Fibroblast of skin of abdomen (primary cell): ENCODE data around the gene NUMB.
A peak's percentile ranks its signal among the peaks of the same experiment; 100 is the strongest.
"Not testable (repeated sequence)": the region's sequence is repeated elsewhere in the genome, so short reads cannot be mapped to it uniquely, and the experiment has no call there.

Source experiments
- DNase-seq: peaks from one replicate; pipeline ENCODE4 v3.0.0-alpha.2; 2013

The NUMB gene

GRCh38 chr14:73465823-73466532 lies 7.6 kb upstream of the NUMB start:
- DNase-seq, result no peak

GRCh38 chr14:73463411-73463810 lies 5.1 kb upstream of the NUMB start:
- peak; percentile 91 for DNase-seq

DNA sequence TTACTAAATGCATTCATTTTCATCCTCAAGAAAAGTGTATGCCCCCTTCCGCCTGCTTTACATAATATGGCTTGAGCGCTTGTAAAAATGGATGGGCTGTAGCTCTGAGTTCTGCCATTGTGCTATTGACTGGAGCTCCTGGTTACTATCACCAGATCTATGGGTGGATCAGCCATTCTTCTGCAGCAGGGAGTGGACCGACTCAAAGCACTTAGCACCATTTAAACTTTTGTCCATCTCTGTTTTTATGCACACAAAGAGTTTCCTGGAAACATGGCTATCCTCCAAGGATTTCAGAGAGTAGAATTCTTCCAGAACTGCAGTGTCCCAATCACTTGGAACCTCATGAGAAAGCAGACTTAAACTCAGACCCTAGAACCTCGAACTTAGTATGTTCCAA lies 4.5 kb upstream of the NUMB start:
- no peak for DNase-seq

DNA sequence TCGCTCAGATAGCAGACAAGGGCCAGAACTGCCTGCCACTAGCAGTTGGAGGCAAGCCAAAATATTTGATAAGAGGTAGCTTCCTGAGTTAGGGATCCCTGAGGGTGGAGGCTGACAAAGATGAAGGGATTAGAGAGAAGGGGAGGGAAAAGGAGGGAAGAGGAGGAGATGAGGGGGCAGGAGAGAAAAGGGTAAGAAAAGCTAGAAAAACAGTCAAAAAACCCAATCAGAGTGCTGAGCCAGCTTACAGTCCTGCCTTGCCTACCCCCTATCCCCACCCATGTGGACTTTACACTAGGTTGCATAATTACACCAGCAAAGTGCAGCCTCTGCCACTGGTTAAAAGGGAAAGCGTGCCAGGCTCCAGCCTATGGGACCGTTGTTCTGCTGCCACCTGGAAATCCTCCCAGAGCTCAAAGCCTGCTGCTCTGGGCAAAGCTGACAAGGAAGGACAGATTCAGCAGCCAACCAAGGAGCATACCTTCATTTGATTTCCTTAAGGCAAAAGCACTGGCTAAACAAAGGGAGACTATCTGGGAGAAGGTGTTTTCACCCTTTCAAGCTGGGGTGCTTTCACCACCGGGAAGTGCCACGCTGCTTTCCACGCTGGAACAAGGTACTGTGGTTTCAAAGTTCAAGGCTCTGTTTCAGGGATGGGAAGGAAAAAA lies 3.8 kb upstream of the NUMB start:
- peak; percentile 33 for DNase-seq

DNA sequence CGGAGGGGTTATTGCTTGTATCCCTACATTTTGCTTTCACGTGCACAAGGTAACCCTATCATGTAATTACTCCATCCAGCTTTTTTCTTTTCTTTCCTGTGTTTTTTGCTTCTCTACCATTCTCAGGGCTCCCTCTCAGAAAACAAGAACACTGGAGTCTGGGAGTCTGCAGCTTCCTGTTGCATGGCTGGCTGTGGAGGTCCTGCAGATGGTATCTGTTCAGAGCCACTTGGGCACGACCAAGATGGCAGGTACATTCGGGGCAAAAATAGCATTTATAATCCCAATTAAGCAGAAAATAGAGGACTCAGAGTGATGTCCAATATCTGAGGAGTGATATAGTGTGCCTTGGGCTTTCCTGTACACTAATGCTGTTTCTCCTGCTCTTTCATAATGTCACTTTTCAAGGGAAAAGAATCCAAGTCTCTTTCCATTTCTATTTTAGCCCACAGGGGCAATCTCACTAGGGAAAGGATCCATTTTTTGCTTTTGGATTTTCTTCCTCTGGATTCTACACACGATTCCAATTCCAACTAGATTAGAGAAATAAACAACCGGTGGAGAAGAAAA lies 3.2 kb upstream of the NUMB start:
- DNase-seq, result no peak

GRCh38 chr14:73460691-73461127 lies 2.4 kb upstream of the NUMB start:
- DNase-seq, result peak; percentile 53

- DNase-seq, result no peak
These were observed 1.6 kb upstream of the NUMB start for GRCh38 chr14:73459959-73460358.

DNA sequence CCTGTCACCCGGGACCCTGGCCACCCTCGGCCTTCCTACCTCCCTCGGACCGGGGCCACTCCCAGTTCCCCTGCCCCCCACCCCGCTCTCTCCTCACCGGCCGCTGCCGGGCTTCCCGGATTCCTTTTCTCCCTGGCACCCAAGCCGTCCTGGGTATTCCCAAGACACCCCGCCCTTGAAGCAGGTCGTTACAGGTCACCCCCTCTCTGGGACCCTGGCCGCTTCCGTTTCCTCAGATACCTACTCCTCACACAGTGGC lies 493 bp downstream of the NUMB start:
- no peak for DNase-seq

DNA sequence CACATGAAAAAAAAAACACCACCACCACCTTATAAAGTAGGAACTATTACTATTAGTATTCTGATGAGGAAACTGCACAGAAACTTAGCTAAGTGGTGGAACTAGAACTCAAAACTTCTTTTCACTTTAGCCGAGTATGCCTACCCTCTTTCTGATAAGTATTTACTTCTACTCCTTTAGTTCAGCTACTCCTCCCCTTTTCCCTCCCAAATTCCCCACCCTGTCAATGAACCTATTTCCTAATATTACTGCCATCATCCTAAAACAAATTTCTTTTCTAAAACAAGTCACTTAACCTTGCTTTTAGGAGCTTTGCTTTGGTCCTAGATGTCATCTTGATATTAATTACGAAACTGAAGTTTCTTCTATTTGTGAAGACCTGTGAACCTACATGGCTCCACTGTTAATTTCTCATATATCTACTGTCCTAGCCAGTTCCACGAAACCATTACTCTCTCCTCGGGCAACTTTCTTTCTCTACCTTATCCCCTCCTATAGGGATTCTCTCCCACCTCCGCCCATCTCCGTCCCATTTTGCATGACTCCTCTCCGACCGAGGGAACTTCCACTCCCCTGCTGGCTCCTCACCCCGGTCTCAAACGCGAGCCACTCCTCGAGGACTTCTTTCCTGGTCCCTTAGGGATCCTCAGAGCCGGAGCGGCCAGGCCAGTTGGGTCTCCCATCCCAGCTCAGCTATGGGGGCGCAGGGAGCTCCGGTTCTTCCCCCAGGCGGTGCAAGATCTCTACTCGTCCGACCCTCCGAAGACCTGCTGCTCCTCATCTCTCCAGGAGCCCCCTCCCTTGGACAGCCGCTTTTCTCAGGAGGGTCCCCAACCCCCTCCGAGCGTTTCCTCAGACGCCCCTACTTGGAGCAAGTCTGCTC lies 1.1 kb downstream of the NUMB start:
- no peak for DNase-seq

DNA sequence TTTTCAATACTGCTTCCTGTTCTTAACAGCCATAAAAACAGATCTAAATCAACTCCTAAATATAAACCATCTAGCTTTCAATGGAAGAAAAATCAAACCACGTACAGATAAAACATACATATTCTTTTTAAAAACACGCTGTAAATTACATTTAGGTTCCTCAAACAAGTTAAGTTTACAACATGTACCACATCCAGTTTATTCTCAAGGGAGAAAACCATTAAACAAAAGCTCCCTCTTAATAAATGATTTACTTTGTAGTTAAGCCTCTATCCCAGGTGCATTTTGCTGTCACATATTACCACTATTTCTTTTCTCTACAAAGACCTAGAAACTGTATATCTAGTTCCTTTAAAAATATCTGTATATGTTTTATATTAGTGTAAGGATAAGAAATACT lies 3.1 kb downstream of the NUMB start:
- DNase-seq, result no peak

DNA sequence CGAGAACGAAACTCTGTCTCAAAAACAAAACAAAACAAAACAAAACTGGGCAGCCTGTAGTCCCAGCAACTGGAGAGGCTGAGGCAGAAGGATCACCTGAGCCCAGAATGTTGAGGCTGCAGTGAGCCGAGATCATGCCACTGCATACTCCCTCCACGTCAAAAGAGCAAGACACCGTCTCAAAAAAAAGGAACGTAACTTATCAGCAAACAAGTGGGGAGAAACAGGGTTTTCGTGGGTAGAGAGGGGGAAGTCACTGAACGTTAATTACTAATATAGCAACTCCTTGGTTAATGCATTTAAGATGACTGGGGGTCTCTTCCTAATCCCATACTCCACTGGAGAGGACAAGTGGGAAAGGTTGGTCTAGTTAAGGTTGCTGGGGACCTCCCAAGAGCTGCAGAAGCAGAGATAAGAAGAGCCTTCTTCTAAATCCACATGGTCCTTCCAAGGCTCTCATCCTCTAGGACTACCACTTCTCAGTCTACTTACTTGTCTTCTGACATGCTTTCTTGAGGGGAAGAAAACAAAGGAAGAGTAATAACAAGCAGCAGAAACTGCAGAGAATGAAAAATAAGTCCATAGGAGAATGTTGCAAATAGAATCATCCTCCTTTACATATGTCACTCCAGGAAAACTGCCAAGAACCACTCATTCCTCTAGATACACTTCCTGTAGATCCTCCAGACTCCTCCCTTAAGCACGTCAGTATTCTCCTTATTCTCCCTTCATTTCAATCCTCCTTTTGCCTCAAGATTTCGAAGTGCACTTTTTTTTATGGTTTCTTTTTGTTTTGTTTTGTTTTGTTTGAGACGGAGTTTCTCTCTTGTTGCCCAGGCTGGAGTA lies 5.8 kb downstream of the NUMB start:
- DNase-seq, result peak; percentile 93

GRCh38 chr14:73443758-73444157 lies 14.6 kb downstream of the NUMB start:
- no peak for DNase-seq

DNA sequence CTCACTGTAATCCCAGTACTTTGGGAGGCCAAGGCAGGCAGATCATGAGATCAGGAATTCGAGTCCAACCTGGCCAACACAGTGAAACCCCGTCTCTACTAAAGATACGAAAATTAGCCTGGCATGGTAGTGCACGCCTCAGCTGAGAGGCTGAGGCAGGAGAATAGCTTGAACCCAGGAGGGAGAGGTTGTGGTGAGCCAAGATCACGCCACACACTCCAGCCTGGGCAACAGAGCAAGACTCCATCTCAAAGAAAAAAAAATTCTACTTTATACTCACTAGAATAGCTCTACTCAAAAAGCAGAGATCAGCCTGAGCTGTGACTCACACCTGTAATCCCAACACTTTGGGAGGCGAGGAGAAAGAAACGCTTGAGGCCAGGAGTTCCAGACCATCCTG lies 17.1 kb downstream of the NUMB start:
- no peak for DNase-seq

GRCh38 chr14:73438993-73439392 lies 19.4 kb downstream of the NUMB start:
- DNase-seq, result no peak

DNA sequence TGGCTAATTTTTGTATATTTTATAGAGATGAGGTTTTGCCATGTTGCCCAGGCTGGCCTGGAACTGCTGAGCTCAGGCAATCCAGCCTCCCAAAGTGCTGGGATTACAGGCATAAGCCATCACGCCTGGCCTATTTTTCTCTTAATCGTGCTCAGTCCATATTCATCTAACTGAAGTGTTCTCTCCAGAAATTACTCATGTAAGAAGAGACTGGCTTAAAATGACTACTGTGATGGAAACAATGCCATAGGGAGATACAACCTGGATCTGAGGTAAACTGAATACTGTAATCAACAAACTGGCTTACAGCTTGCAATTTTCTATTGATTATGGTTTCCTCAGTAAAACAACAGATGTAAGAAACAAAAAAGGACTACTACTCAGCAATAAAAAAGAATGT lies 21.1 kb downstream of the NUMB start:
- no peak for DNase-seq

- no peak for DNase-seq
These were observed 26.2 kb downstream of the NUMB start for GRCh38 chr14:73432124-73432523.

GRCh38 chr14:73428353-73428824 lies 30.0 kb downstream of the NUMB start:
- no peak for DNase-seq

- no peak for DNase-seq
These were observed 30.7 kb downstream of the NUMB start for GRCh38 chr14:73427516-73428264.

DNA sequence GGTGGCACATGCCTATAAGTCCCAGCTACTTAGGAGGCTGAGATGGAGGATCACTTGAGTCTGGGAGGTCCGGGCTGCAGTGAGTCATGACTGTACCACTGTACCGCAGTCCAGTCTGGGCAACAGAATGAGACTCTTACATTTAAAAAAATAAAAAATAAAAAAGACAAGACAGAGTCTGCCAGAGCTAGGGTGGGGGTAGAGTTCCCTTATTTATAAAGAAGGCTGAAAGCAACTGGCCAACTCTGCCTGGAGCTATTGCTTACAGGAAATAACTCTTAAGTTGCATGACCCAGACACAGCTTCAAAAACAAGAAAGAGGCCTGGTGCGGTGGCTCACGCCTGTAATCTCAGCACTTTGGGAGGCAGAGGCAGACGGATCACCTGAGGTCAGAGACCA lies 31.5 kb downstream of the NUMB start:
- DNase-seq, result no peak

- DNase-seq, result no peak
These were observed 33.9 kb downstream of the NUMB start for GRCh38 chr14:73424453-73424852.

GRCh38 chr14:73423092-73423491 lies 35.3 kb downstream of the NUMB start:
- DNase-seq, result not testable (repeated sequence)

DNA sequence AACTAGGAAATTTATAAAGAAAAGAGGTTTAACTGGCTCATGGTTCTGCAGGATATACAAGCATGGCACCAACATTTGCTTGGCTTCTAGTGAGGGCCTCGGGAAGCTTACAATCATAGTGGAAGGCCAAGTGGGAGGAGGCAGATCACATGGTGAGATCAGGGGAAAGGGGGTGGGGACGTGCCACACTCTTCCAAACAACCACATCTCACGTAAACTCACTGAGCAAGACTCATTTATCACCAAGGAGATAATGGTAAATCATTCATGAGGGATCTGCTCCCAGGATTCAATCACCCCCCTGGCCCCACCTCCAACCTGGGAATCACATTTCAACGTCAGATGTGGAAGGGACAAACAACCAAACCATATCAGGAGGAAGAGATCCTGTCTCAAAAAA lies 35.8 kb downstream of the NUMB start:
- DNase-seq, result no peak
